ENCODE results near the gene ACMSD.

ACMSD gene

DNA sequence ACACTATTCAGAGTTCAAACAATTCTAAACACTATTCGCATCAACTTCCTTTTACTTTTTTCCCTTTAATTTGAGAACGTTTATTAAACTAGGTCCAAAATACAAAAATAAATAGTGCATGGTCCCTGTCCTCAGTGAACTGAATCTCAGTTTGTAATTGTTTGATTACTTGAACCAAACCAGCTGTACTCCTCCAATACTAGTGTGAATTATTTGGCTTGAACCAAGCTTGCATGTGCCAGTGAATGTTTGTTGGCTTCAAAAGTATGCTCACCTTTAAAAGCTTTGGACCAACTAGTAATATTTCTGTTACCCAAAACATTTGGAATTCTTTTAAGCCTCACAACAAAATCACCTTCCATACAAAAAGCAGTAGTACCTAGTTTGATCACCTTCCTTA, 95.7 kb downstream of the ACMSD start:
- Histone ChIP-seq H3K4me1 (ENCODE audit: low read length) (peaks cover 4% of the 10 kb centered on the region; the same call in 1 of the 2 replicates), H3K9ac (ENCODE audit: low read length) (no peak overlapping the region), H4K20me1 (ENCODE audit: insufficient read depth, low read length) (peaks cover 62% of the 10 kb centered on the region), H2AFZ (ENCODE audit: low read length) (no peak overlapping the region), H3K4me2 (ENCODE audit: low read depth, low read length) (no peak overlapping the region), H3K9me2 (replicated peaks; ENCODE audit: insufficient read depth, low read length) (no peaks in the 10 kb centered on the region), H3K79me2 (ENCODE audit: low read length) (peaks cover 100% of the 10 kb centered on the region), H3K9me3 (replicated peaks; ENCODE audit: insufficient read depth, low read length) (no peaks in the 10 kb centered on the region), H3F3A (ENCODE audit: insufficient read depth, low read length) (no peaks in the 10 kb centered on the region), H3K4me3 (ENCODE audit: low read length) (no peak overlapping the region), H3K27ac (ENCODE audit: low read length) (no peak overlapping the region), H3K36me3 (replicated peaks; ENCODE audit: insufficient read depth, low read length) (peaks cover 6% of the 10 kb centered on the region), H3K27me3 (replicated peaks; ENCODE audit: insufficient read depth, low read length) (no peaks in the 10 kb centered on the region)
- TF ChIP-seq EZH2 (optimal IDR thresholded peaks at IDR 0.05; ENCODE audit: low read depth, low read length) (no peak), EZH2phosphoT487 (IDR thresholded peaks at IDR 0.05; ENCODE audit: low read length) (no peak)
- TF ChIP-seq, protein P1, sequence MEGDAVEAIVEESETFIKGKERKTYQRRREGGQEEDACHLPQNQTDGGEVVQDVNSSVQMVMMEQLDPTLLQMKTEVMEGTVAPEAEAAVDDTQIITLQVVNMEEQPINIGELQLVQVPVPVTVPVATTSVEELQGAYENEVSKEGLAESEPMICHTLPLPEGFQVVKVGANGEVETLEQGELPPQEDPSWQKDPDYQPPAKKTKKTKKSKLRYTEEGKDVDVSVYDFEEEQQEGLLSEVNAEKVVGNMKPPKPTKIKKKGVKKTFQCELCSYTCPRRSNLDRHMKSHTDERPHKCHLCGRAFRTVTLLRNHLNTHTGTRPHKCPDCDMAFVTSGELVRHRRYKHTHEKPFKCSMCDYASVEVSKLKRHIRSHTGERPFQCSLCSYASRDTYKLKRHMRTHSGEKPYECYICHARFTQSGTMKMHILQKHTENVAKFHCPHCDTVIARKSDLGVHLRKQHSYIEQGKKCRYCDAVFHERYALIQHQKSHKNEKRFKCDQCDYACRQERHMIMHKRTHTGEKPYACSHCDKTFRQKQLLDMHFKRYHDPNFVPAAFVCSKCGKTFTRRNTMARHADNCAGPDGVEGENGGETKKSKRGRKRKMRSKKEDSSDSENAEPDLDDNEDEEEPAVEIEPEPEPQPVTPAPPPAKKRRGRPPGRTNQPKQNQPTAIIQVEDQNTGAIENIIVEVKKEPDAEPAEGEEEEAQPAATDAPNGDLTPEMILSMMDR (IDR thresholded peaks at IDR 0.05; ENCODE audit: low read length): no peak
- DNase-seq: no peak

DNA sequence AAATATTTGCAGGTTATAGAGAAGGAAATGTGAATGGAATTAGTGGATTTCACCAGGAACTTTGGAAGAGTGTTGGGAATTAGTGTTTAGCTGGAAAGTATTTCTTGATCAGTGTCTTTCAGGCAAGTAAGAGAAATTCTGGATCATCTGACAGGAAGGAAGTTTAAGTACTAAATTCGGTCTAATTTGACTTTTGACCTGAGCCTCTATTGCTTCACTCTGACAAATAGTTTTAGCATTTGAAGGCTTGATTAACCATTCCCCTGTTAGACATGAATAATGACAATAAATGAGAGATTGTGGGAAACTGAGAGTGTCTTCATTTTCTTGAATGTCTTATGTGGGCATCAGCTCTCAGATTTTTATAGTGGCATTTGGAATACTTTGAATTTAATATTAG, 96.2 kb downstream of the ACMSD start:
- Histone ChIP-seq H3K9me3 (replicated peaks; ENCODE audit: insufficient read depth, low read length) (no peaks in the 10 kb centered on the region), H3K4me2 (ENCODE audit: low read depth, low read length) (no peak overlapping the region), H2AFZ (ENCODE audit: low read length) (no peak overlapping the region), H3K9me2 (replicated peaks; ENCODE audit: insufficient read depth, low read length) (no peaks in the 10 kb centered on the region), H3K9ac (ENCODE audit: low read length) (no peak overlapping the region), H3K36me3 (replicated peaks; ENCODE audit: insufficient read depth, low read length) (peaks cover 6% of the 10 kb centered on the region), H3K79me2 (ENCODE audit: low read length) (peaks cover 98% of the 10 kb centered on the region), H3F3A (ENCODE audit: insufficient read depth, low read length) (no peaks in the 10 kb centered on the region), H3K27me3 (replicated peaks; ENCODE audit: insufficient read depth, low read length) (no peaks in the 10 kb centered on the region), H3K27ac (ENCODE audit: low read length) (no peak overlapping the region), H3K4me3 (ENCODE audit: low read length) (no peak overlapping the region), H4K20me1 (ENCODE audit: insufficient read depth, low read length) (peaks cover 61% of the 10 kb centered on the region), H3K4me1 (ENCODE audit: low read length) (peaks cover 4% of the 10 kb centered on the region; the same call in 1 of the 2 replicates)
- no peak for TF ChIP-seq EZH2 (optimal IDR thresholded peaks at IDR 0.05; ENCODE audit: low read depth, low read length)
- TF ChIP-seq, protein P1 (IDR thresholded peaks at IDR 0.05; ENCODE audit: low read length): no peak
- TF ChIP-seq EZH2phosphoT487 (IDR thresholded peaks at IDR 0.05; ENCODE audit: low read length): no peak
- DNase-seq: no peak

DNA sequence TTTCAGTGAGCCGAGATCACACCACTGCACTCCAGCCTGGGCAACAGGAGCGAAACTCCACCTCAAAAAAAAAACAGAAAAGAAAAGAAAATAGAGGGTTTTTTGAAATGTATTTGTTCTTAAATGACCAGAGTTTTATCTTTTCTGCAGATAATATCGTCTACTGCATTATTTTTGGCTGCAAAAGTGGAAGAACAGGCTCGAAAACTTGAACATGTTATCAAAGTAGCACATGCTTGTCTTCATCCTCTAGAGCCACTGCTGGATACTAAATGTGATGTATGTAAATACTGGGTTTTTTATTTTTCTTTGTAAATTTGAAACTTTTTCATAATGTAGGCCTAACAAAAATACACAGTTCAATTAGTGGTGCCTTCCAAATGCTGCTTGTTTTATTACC, 98.3 kb downstream of the ACMSD start:
- no peaks in the 10 kb centered on the region for H3F3A ChIP-seq (ENCODE audit: insufficient read depth, low read length)

DNA sequence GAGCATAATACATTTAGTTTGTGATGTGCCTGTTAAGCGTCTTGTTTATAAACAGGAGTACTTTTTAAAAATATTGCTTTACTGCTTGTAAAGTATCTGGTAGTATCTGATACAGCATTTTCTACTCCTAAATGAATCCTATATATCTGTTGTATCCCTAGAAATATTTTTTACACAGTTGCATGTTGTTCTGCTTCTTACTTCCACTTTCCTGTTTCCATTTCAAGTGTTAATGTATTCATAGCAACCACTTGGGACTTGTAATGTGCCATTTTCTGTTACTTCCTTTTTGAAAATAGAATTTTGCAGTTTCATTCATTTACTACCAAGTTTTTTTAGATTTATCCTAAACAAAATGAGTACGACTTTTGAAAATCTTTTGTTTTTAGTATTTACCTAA, 105.1 kb downstream of the ACMSD start:
- Histone ChIP-seq H3K27ac (ENCODE audit: low read length) (peak overlapping the region; percentile 6; the same call in 1 of the 2 replicates), H3K9ac (ENCODE audit: low read length) (no peak overlapping the region), H3K4me3 (ENCODE audit: low read length) (no peak overlapping the region), H4K20me1 (ENCODE audit: insufficient read depth, low read length) (no peaks in the 10 kb centered on the region), H3K4me1 (ENCODE audit: low read length) (peaks cover 15% of the 10 kb centered on the region), H3K9me3 (replicated peaks; ENCODE audit: insufficient read depth, low read length) (no peaks in the 10 kb centered on the region), H2AFZ (ENCODE audit: low read length) (no peak overlapping the region), H3K4me2 (ENCODE audit: low read depth, low read length) (peak overlapping the region; percentile 19; the same call in 1 of the 2 replicates), H3K9me2 (replicated peaks; ENCODE audit: insufficient read depth, low read length) (no peaks in the 10 kb centered on the region), H3K79me2 (ENCODE audit: low read length) (peaks cover 68% of the 10 kb centered on the region), H3K27me3 (replicated peaks; ENCODE audit: insufficient read depth, low read length) (no peaks in the 10 kb centered on the region), H3K36me3 (replicated peaks; ENCODE audit: insufficient read depth, low read length) (peaks cover 33% of the 10 kb centered on the region), H3F3A (ENCODE audit: insufficient read depth, low read length) (no peaks in the 10 kb centered on the region)
- no peak for DNase-seq
- TF ChIP-seq, protein P1 (IDR thresholded peaks at IDR 0.05; ENCODE audit: low read length): no peak
- no peak for TF ChIP-seq EZH2 (optimal IDR thresholded peaks at IDR 0.05; ENCODE audit: low read depth, low read length)
- no peak for TF ChIP-seq EZH2phosphoT487 (IDR thresholded peaks at IDR 0.05; ENCODE audit: low read length)

More for the DNA sequence above, 98.3 kb downstream of the ACMSD start:
- H3K27ac ChIP-seq (ENCODE audit: low read length): no peak overlapping the region
- H4K20me1 ChIP-seq (ENCODE audit: insufficient read depth, low read length): peaks cover 44% of the 10 kb centered on the region
- H3K4me2 ChIP-seq (ENCODE audit: low read depth, low read length): no peak overlapping the region
- no peaks in the 10 kb centered on the region for H3K9me2 ChIP-seq (replicated peaks; ENCODE audit: insufficient read depth, low read length)
- no peak overlapping the region for H3K9ac ChIP-seq (ENCODE audit: low read length)
- DNase-seq: no peak
- H3K79me2 ChIP-seq (ENCODE audit: low read length): peaks cover 93% of the 10 kb centered on the region
- H2AFZ ChIP-seq (ENCODE audit: low read length): no peak overlapping the region
- no peaks in the 10 kb centered on the region for H3K27me3 ChIP-seq (replicated peaks; ENCODE audit: insufficient read depth, low read length)
- TF ChIP-seq EZH2phosphoT487 (IDR thresholded peaks at IDR 0.05; ENCODE audit: low read length): no peak
- TF ChIP-seq EZH2 (optimal IDR thresholded peaks at IDR 0.05; ENCODE audit: low read depth, low read length): no peak
- H3K9me3 ChIP-seq (replicated peaks; ENCODE audit: insufficient read depth, low read length): no peaks in the 10 kb centered on the region
- H3K4me1 ChIP-seq (ENCODE audit: low read length): peaks cover 4% of the 10 kb centered on the region; the same call in 1 of the 2 replicates
- H3K36me3 ChIP-seq (replicated peaks; ENCODE audit: insufficient read depth, low read length): peaks cover 14% of the 10 kb centered on the region
- H3K4me3 ChIP-seq (ENCODE audit: low read length): no peak overlapping the region
